Fibroblast of lung (primary cell): ENCODE results near the gene CDK5RAP1.

Experiments
- EZH2 ChIP-seq: IDR thresholded peaks from 2 replicates; pipeline ENCODE4 v1.5.1; 2012; ENCODE audit warnings: low read length, control low read depth, mild to moderate bottlenecking; ENCODE audit errors: missing control alignments
- TF ChIP-seq, protein P1 (sequence below), 2 donors: IDR thresholded peaks in 1 of 2; conservative IDR thresholded peaks in 1 of 2; 1 replicate in 1 of 2; 2 replicates in 1 of 2; pipeline ENCODE4 v1.5.1; 2011 to 2012; ENCODE audit warnings: low read length in 2 of 2, control low read depth in 1 of 2, inconsistent platforms in 1 of 2, low read depth in 1 of 2, mild to moderate bottlenecking in 1 of 2

DNA sequence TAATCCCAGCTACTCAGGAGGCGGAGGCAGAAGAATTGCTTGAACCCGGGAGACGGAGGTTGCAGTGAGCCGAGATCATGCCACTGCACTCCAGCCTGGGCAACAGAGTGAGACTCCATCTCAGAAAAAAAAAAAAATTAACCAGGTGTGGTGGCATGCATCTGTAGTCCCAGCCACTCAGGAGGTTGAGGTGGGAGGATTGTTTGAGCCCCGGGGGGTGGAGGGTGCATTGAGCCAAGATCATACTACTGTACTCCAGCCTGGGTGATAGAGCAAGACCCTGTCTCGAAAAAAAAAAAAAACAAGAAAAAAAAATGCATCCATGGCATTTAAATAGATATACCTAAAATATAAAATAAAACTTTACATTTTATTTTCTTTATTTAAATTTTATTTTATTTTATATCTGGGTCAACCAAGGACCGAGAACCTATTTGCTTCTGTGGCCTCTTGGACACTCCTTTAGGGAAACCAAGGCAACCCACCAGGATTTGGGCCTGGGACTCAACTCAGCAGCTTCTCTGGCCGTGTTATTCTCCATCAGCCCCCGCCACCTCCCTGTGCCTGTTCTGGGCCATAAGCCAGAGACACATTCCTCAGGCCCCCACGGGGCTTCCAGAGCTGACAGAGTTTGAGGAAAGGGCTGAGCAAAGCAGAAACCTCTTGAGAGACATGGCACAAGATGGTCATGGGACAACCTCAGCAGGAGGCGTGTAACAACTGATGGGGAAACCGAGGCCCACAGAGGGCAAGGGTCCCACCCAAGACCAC is 36.0 kb upstream of the CDK5RAP1 start:
- TF ChIP-seq, protein P1, sequence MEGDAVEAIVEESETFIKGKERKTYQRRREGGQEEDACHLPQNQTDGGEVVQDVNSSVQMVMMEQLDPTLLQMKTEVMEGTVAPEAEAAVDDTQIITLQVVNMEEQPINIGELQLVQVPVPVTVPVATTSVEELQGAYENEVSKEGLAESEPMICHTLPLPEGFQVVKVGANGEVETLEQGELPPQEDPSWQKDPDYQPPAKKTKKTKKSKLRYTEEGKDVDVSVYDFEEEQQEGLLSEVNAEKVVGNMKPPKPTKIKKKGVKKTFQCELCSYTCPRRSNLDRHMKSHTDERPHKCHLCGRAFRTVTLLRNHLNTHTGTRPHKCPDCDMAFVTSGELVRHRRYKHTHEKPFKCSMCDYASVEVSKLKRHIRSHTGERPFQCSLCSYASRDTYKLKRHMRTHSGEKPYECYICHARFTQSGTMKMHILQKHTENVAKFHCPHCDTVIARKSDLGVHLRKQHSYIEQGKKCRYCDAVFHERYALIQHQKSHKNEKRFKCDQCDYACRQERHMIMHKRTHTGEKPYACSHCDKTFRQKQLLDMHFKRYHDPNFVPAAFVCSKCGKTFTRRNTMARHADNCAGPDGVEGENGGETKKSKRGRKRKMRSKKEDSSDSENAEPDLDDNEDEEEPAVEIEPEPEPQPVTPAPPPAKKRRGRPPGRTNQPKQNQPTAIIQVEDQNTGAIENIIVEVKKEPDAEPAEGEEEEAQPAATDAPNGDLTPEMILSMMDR (conservative IDR thresholded peaks at IDR 0.05 in 1 of 2, IDR thresholded peaks at IDR 0.05 in 1 of 2; ENCODE audit: low read depth in 1 of 2, low read length in 2 of 2) = no peak
- no peak for TF ChIP-seq EZH2
